PC-3 (cell line): ENCODE data around the gene SLC22A1. TPM values are rescaled to one million over a fixed set of nuclear protein-coding genes. Genes with fewer than 3 reads are reported as not detected.

ENCODE experiments used
- ATAC-seq: fragments of 200-7000 bp; cut with Tn5 transposase; 2 replicates; pipeline ENCODE4 v1.9.1; 2020; ENCODE audit warnings: mild to moderate bottlenecking, moderate library complexity
- BruUV-seq: library from RNA; stranded (reverse); fragments of 400-500 nt; replicated peaks from 2 replicates; lab custom pipeline; 2021; lab: Mats Ljungman, UMichigan
- CTCF ChIA-PET: fragments of 300-600 bp; sonication (Branson Sonifier 250); formaldehyde crosslinking; loops from one replicate; lab custom pipeline; 2022; ENCODE audit warnings: antibody characterized with exemption; lab: Charles Lee
- POLR2A ChIA-PET: fragments of 300-600 bp; sonication (Branson Sonifier 250); formaldehyde crosslinking; loops from one replicate; lab custom pipeline; 2022; ENCODE audit warnings: antibody characterized with exemption; ENCODE audit not compliant: unreplicated experiment; lab: Charles Lee
- DNase-seq: peaks from one replicate; pipeline ENCODE4 v3.0.0-alpha.2; 2015
- H2AFZ ChIP-seq: fragments of 300-600 bp; sonication (generic); 2 replicates; pipeline ENCODE4 v1.6.0; 2016; ENCODE audit warnings: antibody characterized with exemption, low read length
- H3F3A ChIP-seq: fragments of 300-600 bp; sonication (generic); one replicate; pipeline ENCODE4 v1.6.0; 2017; ENCODE audit warnings: antibody characterized with exemption, low read length, control low read depth, mild to moderate bottlenecking; ENCODE audit not compliant: unreplicated experiment
- H3K27ac ChIP-seq: fragments of 300-600 bp; sonication (generic); 2 replicates; pipeline ENCODE4 v1.5.1; 2016; ENCODE audit warnings: mild to moderate bottlenecking, low read length
- H3K27me3 ChIP-seq: fragments of 300-600 bp; sonication (generic); 2 replicates; pipeline ENCODE4 v1.6.1; 2016; ENCODE audit warnings: low read length, mixed read lengths
- H3K36me3 ChIP-seq: fragments of 300-600 bp; sonication (generic); 2 replicates; pipeline ENCODE4 v1.6.1; 2016; ENCODE audit warnings: low read depth, mixed run types, low read length, mixed read lengths
- H3K4me1 ChIP-seq: fragments of 300-600 bp; sonication (generic); 2 replicates; pipeline ENCODE4 v1.5.1; 2016; ENCODE audit warnings: low read length; ENCODE audit not compliant: insufficient read depth
- H3K4me2 ChIP-seq: fragments of 300-600 bp; sonication (generic); 2 replicates; pipeline ENCODE4 v1.6.0; 2016; ENCODE audit warnings: low read length
- H3K4me3 ChIP-seq: fragments of 300-600 bp; sonication (generic); 2 replicates; pipeline ENCODE4 v1.5.1; 2016; ENCODE audit warnings: mild to moderate bottlenecking, low read length, mixed read lengths
- H3K79me2 ChIP-seq: fragments of 300-600 bp; sonication (generic); 2 replicates; pipeline ENCODE4 v1.6.1; 2017; ENCODE audit warnings: low read length, mixed read lengths
- H3K9ac ChIP-seq: fragments of 300-600 bp; sonication (generic); 2 replicates; pipeline ENCODE4 v1.6.0; 2016; ENCODE audit warnings: mild to moderate bottlenecking, low read length
- H3K9me2 ChIP-seq: fragments of 300-600 bp; sonication (generic); replicated peaks from 2 replicates; pipeline ENCODE4 v1.6.1; 2016; ENCODE audit warnings: mixed run types, low read length, mixed read lengths
- H3K9me3 ChIP-seq: fragments of 300-600 bp; sonication (generic); 2 replicates; pipeline ENCODE4 v1.6.1; 2016; ENCODE audit warnings: low read length, mixed read lengths
- H4K20me1 ChIP-seq: fragments of 300-600 bp; sonication (generic); 2 replicates; pipeline ENCODE4 v1.6.1; 2016; ENCODE audit warnings: low read length, mixed read lengths
- EZH2 ChIP-seq: fragments of 300-600 bp; sonication (generic); IDR thresholded peaks from one replicate; pipeline ENCODE4 v1.6.1; 2017; ENCODE audit warnings: antibody characterized with exemption, mild to moderate bottlenecking, low read length; ENCODE audit not compliant: unreplicated experiment
- EZH2phosphoT487 ChIP-seq: fragments of 300-600 bp; sonication (generic); IDR thresholded peaks from 2 replicates; pipeline ENCODE4 v1.6.1; 2018; ENCODE audit warnings: mild to moderate bottlenecking, antibody characterized with exemption, low read length, borderline replicate concordance
- intact Hi-C: fragments of 100-400 bp; cut with micrococcal nuclease; formaldehyde crosslinking; loops from 2 replicates; pipeline ENCODE4 v1.9.0; 2023
- total RNA-seq: library from RNA; depleted of rRNA; stranded (reverse); fragments of >200 nt; gene quantifications from 2 replicates; pipeline ENCODE4 v1.2.3, GENCODE V29; 2014
- TF ChIP-seq, protein P1 (sequence below): fragments of 300-600 bp; sonication (generic); conservative IDR thresholded peaks from 2 replicates; pipeline ENCODE4 v1.5.1; 2017; ENCODE audit warnings: antibody characterized with exemption, low read depth, mild to moderate bottlenecking, low read length

SLC22A1 gene
- total RNA-seq, 1 experiment from 2014 or later = 10.2 TPM

DNA sequence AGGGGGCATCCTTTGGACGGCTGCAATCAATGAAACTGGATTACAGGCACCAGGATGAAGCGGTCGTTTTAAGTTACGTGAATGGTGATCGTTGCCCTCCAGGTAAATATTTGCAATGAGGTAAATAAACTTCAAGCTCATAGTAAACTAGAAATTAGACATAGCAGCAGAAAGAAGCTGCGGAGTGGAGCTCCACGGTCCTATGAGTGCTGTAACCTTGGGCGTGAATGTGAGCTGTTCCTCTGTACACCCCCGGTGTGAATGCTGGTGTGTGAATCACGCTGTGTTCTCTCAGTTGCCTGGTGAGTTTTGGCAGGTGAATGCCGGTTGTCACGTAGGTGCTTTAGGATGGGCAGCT is 42.0 kb upstream of the SLC22A1 start:
- ChIA-PET CTCF (no interaction called here), POLR2A (no interaction called here)
- TF ChIP-seq EZH2 (no peak), EZH2phosphoT487 (no peak)
- TF ChIP-seq, protein P1, sequence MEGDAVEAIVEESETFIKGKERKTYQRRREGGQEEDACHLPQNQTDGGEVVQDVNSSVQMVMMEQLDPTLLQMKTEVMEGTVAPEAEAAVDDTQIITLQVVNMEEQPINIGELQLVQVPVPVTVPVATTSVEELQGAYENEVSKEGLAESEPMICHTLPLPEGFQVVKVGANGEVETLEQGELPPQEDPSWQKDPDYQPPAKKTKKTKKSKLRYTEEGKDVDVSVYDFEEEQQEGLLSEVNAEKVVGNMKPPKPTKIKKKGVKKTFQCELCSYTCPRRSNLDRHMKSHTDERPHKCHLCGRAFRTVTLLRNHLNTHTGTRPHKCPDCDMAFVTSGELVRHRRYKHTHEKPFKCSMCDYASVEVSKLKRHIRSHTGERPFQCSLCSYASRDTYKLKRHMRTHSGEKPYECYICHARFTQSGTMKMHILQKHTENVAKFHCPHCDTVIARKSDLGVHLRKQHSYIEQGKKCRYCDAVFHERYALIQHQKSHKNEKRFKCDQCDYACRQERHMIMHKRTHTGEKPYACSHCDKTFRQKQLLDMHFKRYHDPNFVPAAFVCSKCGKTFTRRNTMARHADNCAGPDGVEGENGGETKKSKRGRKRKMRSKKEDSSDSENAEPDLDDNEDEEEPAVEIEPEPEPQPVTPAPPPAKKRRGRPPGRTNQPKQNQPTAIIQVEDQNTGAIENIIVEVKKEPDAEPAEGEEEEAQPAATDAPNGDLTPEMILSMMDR = no peak
- Histone ChIP-seq H3K27me3 (no peaks in the 10 kb centered on the region), H3K4me3 (no peak overlapping the region), H2AFZ (no peak overlapping the region), H4K20me1 (no peaks in the 10 kb centered on the region), H3K4me2 (no peak overlapping the region), H3K9ac (no peak overlapping the region), H3K4me1 (no peaks in the 10 kb centered on the region), H3K9me3 (no peaks in the 10 kb centered on the region), H3K9me2 (no peaks in the 10 kb centered on the region), H3K79me2 (no peaks in the 10 kb centered on the region), H3K27ac (no peak overlapping the region), H3K36me3 (peaks cover 11% of the 10 kb centered on the region), H3F3A (no peaks in the 10 kb centered on the region)
- DNase-seq = no peak
- BruUV-seq = no TSS peak
- no peak for ATAC-seq
- intact Hi-C loops = no loop called here

DNA sequence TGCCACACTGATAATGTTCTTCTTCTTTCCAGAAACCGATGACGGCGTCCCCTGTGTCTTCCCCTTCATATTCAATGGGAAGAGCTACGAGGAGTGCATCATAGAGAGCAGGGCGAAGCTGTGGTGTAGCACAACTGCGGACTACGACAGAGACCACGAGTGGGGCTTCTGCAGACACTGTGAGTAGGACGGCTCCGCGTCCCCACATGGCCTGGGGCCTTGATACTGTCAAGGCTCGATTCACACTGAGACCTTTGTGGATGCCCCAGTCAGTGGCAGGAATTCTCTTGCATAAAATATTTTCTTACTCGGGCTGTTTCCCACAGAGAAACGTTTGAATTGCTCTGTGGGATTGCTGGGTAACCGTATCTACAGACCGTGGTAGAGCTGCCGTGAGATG is 41.5 kb upstream of the SLC22A1 start:
- TF ChIP-seq EZH2 (no peak), EZH2phosphoT487 (no peak)
- TF ChIP-seq, protein P1 = no peak
- Histone ChIP-seq H3K27me3 (no peaks in the 10 kb centered on the region), H4K20me1 (no peaks in the 10 kb centered on the region), H3K4me3 (no peak overlapping the region), H3K4me2 (no peak overlapping the region), H3F3A (no peaks in the 10 kb centered on the region), H3K27ac (no peak overlapping the region), H2AFZ (no peak overlapping the region), H3K79me2 (no peaks in the 10 kb centered on the region), H3K4me1 (no peaks in the 10 kb centered on the region), H3K9ac (no peak overlapping the region), H3K36me3 (peaks cover 11% of the 10 kb centered on the region), H3K9me2 (no peaks in the 10 kb centered on the region), H3K9me3 (no peaks in the 10 kb centered on the region)
- ChIA-PET POLR2A (no interaction called here), CTCF (no interaction called here)
- DNase-seq (no peak), ATAC-seq (no peak)
- no TSS peak for BruUV-seq
- intact Hi-C loops = no loop called here

DNA sequence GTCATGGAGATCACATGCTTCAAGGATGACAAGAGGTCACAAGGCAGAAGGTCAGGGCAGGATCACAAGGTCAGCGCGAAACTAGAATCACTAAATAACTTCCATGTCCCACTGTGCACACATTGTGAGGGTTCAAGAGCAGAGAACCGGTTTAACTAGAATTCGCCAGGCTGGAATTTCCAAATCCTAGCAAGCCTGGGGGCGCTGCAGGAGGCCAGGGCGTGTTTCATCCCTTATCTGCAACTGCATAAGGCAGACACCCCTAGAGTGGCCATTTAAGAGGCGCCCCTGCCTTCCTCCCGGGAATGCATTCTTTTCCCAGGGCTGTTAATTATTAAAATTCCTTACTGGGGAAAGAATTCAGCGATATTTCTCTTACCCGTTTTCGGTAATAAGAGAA is 40.2 kb upstream of the SLC22A1 start:
- intact Hi-C loops = no loop called here
- H3K27me3 ChIP-seq = no peaks in the 10 kb centered on the region
- no peaks in the 10 kb centered on the region for H3K4me1 ChIP-seq
- ChIA-PET CTCF (no interaction called here), POLR2A (no interaction called here)
- H3F3A ChIP-seq = no peaks in the 10 kb centered on the region
- no peaks in the 10 kb centered on the region for H3K79me2 ChIP-seq
- H3K9me3 ChIP-seq = no peaks in the 10 kb centered on the region
- no peak for DNase-seq
- no peaks in the 10 kb centered on the region for H4K20me1 ChIP-seq
- H2AFZ ChIP-seq = no peak overlapping the region
- no peak overlapping the region for H3K4me2 ChIP-seq
- H3K27ac ChIP-seq = no peak overlapping the region
- ATAC-seq = no peak
- H3K9me2 ChIP-seq = no peaks in the 10 kb centered on the region
- H3K4me3 ChIP-seq = no peak overlapping the region
- H3K9ac ChIP-seq = no peak overlapping the region
- TF ChIP-seq EZH2 (no peak), EZH2phosphoT487 (no peak)
- TF ChIP-seq, protein P1 = no peak
- H3K36me3 ChIP-seq = peaks cover 11% of the 10 kb centered on the region
- no TSS peak for BruUV-seq
